Renal cortical epithelial cell (primary cell): ENCODE measurements around the gene FOXA2. TPM values are rescaled to one million over a fixed set of nuclear protein-coding genes. Genes with fewer than 3 reads are reported as not detected.
A peak's percentile ranks its signal among the peaks of the same experiment; 100 is the strongest.

Source experiments
- DNase-seq: peaks from one replicate; pipeline ENCODE4 v3.0.0-alpha.2; 2011; ENCODE audit warnings: low read depth
- total RNA-seq: library from RNA; depleted of rRNA; stranded (reverse); fragments of >200 nt; gene quantifications from 2 replicates; pipeline ENCODE4 v1.2.3, GENCODE V29; 2014

FOXA2 gene
- total RNA-seq, 1 donor from 2014 or later = 0.10 TPM

DNA sequence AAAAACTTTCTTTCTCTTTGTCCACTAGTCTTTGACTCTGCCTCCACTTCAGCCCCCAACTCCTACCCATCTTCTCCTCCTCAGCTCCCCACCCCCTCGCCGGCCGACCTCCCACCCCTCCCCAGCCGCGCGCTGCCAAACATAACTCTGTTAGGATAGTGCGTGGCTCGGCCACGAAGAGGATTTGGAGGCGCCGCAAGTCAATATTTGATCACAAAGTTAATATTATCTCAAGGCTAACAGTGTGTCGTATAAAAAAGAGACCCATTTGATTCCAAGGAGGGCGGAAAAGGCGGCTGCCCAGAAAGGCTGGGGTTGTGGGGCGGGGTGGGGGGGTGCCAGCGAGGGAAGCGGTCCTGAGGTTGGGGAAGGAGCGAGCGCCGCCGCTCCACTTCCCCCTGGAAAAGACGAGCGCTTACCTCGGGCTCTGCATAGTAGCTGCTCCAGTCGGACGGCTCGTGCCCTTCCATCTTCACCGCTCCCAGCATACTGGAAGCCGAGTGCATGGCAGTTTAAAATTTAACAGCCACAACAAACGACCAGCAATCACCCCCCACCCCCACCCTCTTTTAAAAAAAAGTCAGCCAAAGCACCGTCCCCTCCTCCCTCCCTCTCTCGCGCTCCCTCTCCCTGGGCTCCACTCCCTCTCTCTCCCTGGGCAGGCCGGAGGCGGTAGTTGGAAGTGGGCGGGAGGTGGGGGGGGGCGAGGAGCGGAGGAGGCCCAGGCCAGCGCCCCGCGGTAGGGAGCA lies 425 bp downstream of the FOXA2 start:
- DNase-seq = peak; percentile 38

GRCh38 chr20:22582964-22583772 lies 1.2 kb downstream of the FOXA2 start:
- DNase-seq = no peak

- no peak for DNase-seq
These were observed 1.9 kb downstream of the FOXA2 start for GRCh38 chr20:22582386-22582963.

DNA sequence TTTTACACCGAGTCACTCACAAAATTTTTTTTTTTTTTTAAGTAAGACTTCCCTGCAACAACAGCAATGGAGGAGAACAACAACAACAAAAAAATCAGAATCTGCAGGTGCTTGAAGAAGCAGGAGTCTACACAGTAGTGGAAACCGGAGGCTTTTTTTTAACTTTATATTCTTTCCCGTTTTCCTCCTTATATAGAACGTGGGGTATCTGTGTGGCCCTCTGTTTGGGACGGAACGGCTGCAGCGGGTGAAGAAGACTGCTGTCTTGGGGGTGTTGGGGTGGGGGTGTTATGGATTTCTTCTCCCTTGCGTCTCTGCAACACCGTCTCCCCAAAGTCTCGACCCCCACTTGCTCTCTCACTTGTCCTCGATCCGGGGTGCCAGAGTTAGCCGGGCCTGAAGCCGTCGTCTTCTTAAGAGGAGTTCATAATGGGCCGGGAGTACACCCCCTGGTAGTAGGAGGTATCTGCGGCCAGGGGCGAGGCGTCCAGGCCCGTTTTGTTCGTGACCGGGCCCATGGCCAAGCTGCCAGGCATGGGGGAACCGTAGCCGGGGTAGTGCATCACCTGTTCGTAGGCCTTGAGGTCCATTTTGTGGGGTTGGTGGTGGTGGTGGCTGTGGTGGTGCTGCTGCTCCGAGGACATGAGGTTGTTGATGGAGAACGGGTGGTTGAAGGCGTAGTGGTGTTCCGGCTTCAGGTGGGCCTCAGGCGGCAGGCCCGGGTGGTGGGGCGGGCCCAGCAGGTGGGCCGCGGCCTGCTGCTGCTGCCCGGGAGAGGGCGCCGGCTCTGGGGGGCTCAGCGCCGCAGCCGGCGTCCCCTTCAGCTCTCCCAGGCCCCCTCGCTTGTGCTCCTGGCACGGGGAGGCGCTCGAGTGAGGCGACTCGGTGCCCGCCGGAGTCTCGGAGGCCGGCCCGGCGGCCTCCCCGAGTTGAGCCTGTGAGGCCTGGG lies 2.7 kb downstream of the FOXA2 start:
- no peak for DNase-seq

- no peak for DNase-seq
These were observed 4.4 kb downstream of the FOXA2 start for GRCh38 chr20:22579711-22580697.

- no peak for DNase-seq
These were observed 5.3 kb downstream of the FOXA2 start for GRCh38 chr20:22579119-22579427.

DNA sequence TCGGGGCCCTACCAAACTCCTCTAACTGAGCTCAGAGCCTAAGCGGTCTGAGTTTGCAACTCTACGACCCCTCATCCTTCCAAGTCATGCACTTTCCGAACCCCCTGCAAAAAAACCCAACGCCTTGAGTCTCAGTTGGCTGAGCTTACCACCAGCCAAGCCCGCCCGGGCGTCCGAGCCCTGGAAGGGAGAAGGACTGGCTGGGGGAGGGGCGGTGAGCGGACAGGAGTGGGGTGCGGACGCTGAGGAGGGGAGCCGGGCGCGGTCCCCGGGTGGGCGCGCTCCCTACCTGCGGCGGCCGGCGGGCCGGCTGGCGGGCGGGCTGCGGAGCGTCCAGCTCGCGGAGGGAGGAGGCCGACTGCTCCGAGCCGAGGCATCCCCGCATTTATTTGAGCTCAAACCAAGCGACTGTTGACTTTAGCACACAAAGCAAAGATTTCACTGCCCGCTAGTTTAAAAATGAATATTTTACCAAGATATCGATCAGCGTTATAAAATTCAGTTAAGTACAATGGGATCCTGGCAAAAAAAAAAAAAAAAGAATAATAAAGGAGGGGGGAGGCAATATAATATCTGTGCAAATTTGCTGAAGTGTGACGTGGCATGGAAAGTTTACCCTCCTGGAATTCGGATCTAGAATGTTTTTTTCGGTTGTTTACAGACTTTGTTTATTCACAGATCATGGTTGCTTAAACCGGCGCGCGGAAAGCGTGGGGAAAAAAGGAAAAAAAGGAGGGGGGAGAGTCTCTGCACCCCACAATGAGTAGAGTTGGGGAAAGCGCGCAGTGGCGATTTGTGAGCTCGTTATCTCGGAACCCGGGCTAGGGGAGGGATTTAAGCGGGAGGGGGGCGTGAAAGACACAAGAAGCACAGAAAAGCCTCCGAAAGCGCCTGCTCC lies 5.9 kb downstream of the FOXA2 start:
- no peak for DNase-seq

DNA sequence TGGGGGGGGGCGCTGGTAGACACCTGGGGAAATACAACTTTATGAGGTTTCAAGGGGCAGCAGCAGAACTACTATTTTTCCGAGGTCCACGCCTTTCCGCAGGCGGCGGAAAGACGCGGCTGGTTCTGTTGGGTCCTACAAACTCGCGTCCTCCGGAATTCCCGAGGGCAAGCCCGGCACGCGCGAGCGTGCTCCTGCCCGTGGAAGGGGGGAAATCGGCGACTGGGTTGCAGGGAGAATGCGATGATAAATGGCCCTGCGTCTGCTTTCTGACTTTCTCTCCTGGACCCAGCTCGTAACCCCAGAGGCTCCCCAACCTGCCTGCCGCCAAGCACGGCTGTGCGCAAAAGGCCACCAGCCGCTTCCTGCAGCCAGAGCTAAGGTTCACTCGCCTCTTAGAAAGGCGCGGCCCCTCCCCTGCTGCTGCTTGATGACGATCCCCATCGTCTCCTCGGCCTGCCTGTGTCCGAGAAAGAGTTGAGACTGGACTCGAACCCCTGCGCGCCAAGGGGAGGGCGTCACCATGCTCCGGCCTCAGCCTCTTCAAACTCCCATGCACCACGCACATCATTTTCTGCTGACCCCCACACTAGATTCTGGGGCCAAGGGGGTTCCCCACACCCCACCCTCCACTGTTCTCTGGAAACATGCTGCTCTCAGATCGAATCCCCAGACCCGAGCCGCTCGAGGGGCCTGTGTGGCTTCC lies 6.7 kb downstream of the FOXA2 start:
- DNase-seq = no peak

DNA sequence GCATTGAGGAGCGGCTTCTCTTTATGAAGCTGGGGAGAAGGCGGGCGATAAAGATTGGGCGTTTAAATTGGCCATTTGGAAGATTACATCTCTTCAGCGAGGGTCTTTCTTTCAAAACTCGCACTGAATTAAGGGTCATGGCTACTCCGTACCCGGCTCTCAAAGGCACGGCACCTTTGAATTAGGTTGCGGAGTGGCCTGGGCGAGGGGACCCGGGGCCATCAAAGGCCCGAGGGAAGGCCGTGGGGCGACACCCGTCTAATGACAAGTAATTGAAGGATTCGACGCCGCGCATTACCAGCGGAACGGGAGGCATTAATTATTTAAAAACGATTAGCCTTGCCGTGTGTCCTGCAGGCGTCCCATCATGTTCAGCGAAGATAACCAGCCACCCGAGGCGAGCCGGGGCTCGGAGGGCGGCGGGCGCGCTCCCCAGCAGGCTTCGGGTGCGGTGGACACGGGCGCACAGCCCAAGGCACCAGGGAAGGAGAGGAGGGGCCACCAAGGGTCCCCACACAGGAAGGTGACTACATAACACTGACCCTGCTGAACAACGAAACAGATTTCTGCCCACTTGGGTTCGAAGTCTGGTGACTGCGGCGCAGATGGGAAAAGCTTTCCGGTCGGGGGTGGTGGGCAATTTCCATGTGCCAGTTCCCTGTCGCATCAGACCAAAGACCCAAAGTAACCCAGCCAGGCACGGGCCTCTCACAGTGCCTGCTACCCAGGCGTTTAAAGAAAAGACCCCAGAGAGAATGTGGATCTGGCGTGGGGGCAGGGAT lies 7.4 kb downstream of the FOXA2 start:
- DNase-seq = no peak

DNA sequence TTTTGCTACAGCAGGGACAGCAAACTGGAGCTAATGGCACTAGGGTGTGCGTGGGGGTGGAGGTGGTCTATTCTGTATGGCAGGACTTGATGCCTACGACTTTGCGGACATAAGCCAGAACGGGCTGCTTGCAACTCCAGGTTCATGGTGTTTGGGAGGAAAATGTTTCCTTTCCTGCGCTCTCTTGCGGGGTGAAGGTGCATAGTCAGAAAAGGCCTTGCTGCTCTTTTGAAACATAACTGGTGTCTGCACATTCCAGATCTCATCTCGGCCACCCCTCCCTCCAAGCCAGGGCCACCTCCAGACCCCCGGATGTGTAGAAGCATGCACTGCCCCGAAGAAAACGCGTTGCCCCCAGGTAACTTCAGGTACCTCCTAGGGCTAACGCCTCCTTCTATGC lies 8.1 kb downstream of the FOXA2 start:
- DNase-seq = no peak

- no peak for DNase-seq
These were observed 8.6 kb downstream of the FOXA2 start for GRCh38 chr20:22575737-22576136.

DNA sequence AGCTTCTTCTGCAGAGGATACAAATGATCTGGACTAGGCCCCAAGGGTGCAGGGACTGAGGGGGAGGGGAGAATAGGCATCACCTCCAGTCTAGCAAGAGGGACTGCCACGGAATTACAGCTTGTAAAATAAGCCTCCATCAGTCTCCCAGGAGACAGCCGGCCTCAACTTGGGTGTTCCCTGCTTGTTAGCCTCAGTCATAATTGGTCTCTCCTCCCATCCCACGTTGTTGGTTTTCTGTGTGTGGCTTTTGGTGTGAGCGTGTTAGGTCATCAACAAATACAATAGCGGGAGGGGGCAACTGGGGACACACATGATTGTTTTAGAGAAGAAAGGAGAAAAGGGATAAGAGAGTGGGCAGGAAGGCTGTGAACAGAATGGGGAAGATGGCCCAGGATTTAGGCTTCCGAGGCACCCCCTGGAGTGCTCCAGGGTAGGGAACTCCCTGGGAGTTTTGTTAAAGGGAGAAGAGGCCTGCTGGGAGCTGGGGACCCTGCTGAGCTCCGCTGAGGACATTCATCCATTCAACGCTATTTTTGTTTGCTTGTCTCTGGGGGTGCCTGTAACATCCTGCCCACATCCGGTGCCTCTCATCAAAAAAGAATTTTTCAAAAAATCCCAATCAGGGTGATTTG lies 9.2 kb downstream of the FOXA2 start:
- DNase-seq = no peak

DNA sequence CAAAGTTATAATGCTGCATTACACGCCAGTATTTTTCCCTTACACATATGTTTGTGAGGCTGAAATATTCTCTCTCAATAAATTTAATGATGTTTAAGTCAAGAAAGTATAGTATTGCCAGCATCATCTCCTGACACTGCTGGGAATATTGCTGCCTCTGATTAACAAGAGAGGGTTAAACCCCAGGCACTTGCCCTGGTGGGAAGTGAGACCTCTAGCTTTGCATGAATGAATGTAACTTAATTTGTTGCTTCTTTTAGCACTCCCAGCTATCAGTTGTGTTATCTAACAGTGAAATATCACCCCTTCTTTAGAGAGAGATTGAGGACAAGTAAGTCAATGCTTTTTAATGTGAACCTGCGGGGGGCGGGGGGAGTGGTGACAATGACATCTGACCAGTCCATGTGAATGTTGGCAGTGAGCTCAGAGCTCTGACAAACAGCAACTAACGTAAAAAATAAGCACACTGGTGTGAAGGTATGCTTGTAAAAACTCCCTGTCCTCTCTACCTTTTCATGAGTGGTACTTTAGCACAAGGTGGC lies 9.8 kb downstream of the FOXA2 start:
- DNase-seq = no peak

GRCh38 chr20:22572491-22572890 lies 11.9 kb downstream of the FOXA2 start:
- no peak for DNase-seq

- DNase-seq = no peak
These were observed 12.3 kb downstream of the FOXA2 start for GRCh38 chr20:22572023-22572422.

- no peak for DNase-seq
These were observed 15.0 kb downstream of the FOXA2 start for GRCh38 chr20:22569353-22569752.

DNA sequence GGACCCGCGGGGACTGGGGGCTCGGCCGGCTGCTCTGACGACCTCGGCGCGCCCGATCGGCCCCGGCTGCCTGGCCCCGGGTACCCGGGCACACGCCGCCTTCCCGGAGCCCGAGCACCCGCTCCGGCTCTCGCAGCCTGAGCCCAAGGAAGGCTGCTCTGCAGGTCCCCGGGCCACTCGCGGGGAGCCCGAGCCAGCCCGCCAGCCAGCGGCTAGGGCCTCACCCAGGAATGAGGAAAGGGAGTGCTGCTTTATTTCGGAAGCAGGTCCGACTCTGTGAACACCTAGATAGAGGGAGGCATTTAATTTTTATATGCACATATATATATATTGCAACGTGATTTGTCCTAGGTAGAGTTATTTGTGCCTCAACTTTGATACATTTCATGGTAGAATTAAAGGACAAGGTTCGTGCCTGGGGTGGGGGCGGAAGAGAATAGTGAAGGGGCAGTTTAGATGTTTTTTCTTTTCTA lies 15.5 kb downstream of the FOXA2 start:
- DNase-seq = no peak
